Measurements from ENCODE around the gene DNAJC22. TPM values are rescaled to one million over a fixed set of nuclear protein-coding genes. Genes with fewer than 3 reads are reported as not detected.

DNAJC22 gene
- total RNA-seq, 6 experiments from 2014 or later = 36.5 to 49.1 (median 43.7) TPM

DNA sequence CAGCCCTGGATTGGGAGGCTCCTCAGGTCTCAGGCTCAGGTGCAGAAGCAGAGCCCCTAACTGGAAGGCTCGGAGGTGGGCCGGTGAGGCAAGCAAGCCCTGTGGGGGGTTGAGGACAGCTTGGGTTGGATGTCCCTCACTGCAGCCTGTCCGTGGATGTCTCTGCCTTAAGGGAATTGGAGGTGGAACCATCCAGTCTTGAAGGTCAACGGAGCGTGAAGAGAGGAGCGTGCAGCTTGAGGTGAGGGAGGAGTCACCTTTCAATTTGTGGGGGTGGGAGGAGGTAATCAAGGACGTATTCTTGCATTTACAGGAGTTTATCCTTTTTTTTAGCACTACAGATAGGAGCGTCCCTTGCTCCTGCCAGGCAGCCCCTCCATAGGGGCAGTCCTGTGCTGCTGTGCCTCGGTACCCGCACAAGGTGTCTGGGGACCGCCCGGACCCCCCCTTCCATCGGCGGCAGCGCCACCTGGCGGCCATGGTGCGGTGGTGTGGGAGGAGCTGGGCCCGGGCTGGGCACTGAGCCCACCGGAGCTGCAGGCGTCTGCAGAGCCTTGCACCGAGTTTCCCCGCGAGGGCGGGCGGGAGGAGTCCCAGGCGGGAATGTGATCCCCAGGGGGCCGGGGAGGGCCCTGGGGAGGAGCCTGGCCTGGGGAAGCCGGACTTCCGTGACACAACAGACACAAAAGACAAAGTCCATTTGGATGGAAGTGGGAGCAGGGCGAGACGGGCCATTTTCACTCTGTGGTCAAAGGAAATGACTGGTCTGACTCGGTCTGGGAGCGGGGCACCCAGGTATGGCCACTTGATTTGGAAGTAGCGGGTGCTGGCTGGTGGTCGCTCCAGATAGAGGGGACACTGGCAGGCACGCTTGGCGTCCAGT is 864 bp downstream of the DNAJC22 start:
- 4% methylated on average over 14 of the region's 37 CpGs for WGBS (ENCODE audit: insufficient coverage, low coverage, low lambda C conversion rate, missing lambda C conversion rate)
- H3K4me1 ChIP-seq = peaks cover 0 to 54% (median 17%) of the 10 kb centered on the region in 4 donors
- H3K4me3 ChIP-seq = peak overlapping the region; percentile 41 to 74 (median 66)
- ATAC-seq (peak; percentile 89 to 96 (median 94)), DNase-seq (peak; percentile 97 to 99 (median 98))
- H3K9me3 ChIP-seq = no peaks in the 10 kb centered on the region
- no peaks in the 10 kb centered on the region for H3K27me3 ChIP-seq
- intact Hi-C loops (cut with DNase I) = no loop called here
- peaks cover 0 to 16% (median 4%) of the 10 kb centered on the region in 4 donors for H3K36me3 ChIP-seq
- H3K27ac ChIP-seq = peak overlapping the region; percentile 37 to 74 (median 54)
- TF ChIP-seq POLR2A (IDR thresholded peaks at IDR 0.05) = peak; percentile 83
- TF ChIP-seq, protein P1, sequence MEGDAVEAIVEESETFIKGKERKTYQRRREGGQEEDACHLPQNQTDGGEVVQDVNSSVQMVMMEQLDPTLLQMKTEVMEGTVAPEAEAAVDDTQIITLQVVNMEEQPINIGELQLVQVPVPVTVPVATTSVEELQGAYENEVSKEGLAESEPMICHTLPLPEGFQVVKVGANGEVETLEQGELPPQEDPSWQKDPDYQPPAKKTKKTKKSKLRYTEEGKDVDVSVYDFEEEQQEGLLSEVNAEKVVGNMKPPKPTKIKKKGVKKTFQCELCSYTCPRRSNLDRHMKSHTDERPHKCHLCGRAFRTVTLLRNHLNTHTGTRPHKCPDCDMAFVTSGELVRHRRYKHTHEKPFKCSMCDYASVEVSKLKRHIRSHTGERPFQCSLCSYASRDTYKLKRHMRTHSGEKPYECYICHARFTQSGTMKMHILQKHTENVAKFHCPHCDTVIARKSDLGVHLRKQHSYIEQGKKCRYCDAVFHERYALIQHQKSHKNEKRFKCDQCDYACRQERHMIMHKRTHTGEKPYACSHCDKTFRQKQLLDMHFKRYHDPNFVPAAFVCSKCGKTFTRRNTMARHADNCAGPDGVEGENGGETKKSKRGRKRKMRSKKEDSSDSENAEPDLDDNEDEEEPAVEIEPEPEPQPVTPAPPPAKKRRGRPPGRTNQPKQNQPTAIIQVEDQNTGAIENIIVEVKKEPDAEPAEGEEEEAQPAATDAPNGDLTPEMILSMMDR (IDR thresholded peaks at IDR 0.05) = peak; percentile 97 to 99 (median 99)

- peaks cover 0 to 19% (median 4%) of the 10 kb centered on the region in 4 donors for H3K36me3 ChIP-seq
- intact Hi-C loops (cut with DNase I) = no loop called here
- no peaks in the 10 kb centered on the region for H3K9me3 ChIP-seq
- peak overlapping the region in 2 of 3 donors; percentile 54 to 74 for H3K27ac ChIP-seq
- TF ChIP-seq, protein P1 (IDR thresholded peaks at IDR 0.05) = no peak
- TF ChIP-seq POLR2A (IDR thresholded peaks at IDR 0.05) = no peak
- H3K27me3 ChIP-seq = no peaks in the 10 kb centered on the region
- DNase-seq (peak in 1 of 3 donors; percentile 40), ATAC-seq (no peak)
- 58% methylated on average over 2 of the region's 5 CpGs for WGBS (ENCODE audit: insufficient coverage, low coverage, low lambda C conversion rate, missing lambda C conversion rate)
- peaks cover 0 to 46% (median 12%) of the 10 kb centered on the region in 4 donors for H3K4me1 ChIP-seq
- peak overlapping the region; percentile 41 to 74 (median 66) for H3K4me3 ChIP-seq
Measured at GRCh38 chr12:49348781-49349180, 2.1 kb downstream of the DNAJC22 start.

GRCh38 chr12:49349266-49349665 is 2.6 kb downstream of the DNAJC22 start:
- Histone ChIP-seq H3K9me3 (no peaks in the 10 kb centered on the region), H3K27me3 (no peaks in the 10 kb centered on the region), H3K36me3 (peaks cover 0 to 19% (median 4%) of the 10 kb centered on the region in 4 donors), H3K27ac (no peak overlapping the region), H3K4me3 (peak overlapping the region; percentile 41 to 74 (median 66)), H3K4me1 (peaks cover 0 to 46% (median 12%) of the 10 kb centered on the region in 4 donors)
- intact Hi-C loops (cut with DNase I) = no loop called here
- ATAC-seq (no peak), DNase-seq (peak in 1 of 3 donors; percentile 39)
- WGBS (ENCODE audit: insufficient coverage, low coverage, low lambda C conversion rate, missing lambda C conversion rate) = 68% methylated on average over 9 of the region's 11 CpGs
- TF ChIP-seq, protein P1 (IDR thresholded peaks at IDR 0.05) = no peak
- no peak for TF ChIP-seq POLR2A (IDR thresholded peaks at IDR 0.05)

GRCh38 chr12:49352351-49352750 is 5.7 kb downstream of the DNAJC22 start:
- no peak for TF ChIP-seq POLR2A (IDR thresholded peaks at IDR 0.05)
- H3K27me3 ChIP-seq = no peaks in the 10 kb centered on the region
- DNase-seq (no peak), ATAC-seq (no peak)
- peaks cover 0 to 19% (median 4%) of the 10 kb centered on the region in 4 donors for H3K36me3 ChIP-seq
- intact Hi-C loops (cut with DNase I) = loop anchor here in 1 of 2 donors (10.0 kb wide), 1 partner anchor 162 kb away; no protein-coding TSS in a partner anchor
- H3K4me1 ChIP-seq = peaks cover 0 to 26% (median 8%) of the 10 kb centered on the region in 4 donors
- H3K27ac ChIP-seq = no peak overlapping the region
- no peak overlapping the region for H3K4me3 ChIP-seq
- no peaks in the 10 kb centered on the region for H3K9me3 ChIP-seq
- 60% methylated on average over 1 of the region's 2 CpGs for whole genome bisulfite sequencing (ENCODE audit: insufficient coverage, low coverage, low lambda C conversion rate, missing lambda C conversion rate)

DNA sequence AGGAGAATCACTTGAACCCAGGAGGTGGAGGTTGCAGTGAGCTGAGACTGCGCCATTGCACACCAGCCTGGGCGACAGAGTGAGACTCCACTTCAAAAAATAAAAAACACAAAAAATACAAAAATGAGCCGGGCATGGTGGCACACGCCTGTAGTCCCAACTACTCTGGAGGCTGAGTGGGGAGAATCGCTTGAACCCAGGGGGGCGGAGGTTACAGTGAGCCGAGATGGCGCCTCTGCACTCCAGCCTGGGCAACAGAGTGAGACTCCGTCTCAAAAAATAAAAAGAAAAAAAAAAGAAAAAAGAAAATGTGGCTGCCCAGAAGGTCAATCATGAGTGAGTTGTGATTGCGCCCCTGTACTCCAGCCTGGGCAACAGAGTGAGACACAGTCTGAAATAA is 9.2 kb downstream of the DNAJC22 start:
- intact Hi-C loops (cut with DNase I) = loop anchor here in 1 of 2 donors (10.0 kb wide), 1 partner anchor 159 kb away; no protein-coding TSS in a partner anchor
- ATAC-seq = no peak
- Histone ChIP-seq H3K9me3 (no peaks in the 10 kb centered on the region), H3K4me1 (no peaks in the 10 kb centered on the region), H3K27me3 (no peaks in the 10 kb centered on the region), H3K27ac (no peak overlapping the region), H3K4me3 (no peak overlapping the region), H3K36me3 (peaks cover 0 to 19% (median 4%) of the 10 kb centered on the region in 4 donors)
- no peak for TF ChIP-seq POLR2A (IDR thresholded peaks at IDR 0.05)
- TF ChIP-seq, protein P1 (IDR thresholded peaks at IDR 0.05) = no peak
- DNase-seq = no peak
- 83% methylated on average over 7 of the region's 10 CpGs for WGBS (ENCODE audit: insufficient coverage, low coverage, low lambda C conversion rate, missing lambda C conversion rate)

Data from right lobe of liver (tissue), 6 donors.